HS-27A (cell line): Measurements from ENCODE around the gene SLC44A5.
"Not testable (repeated sequence)": the region's sequence is repeated elsewhere in the genome, so short reads cannot be mapped to it uniquely, and the experiment has no call there.

Source experiments
- DNase-seq: peaks from one replicate; pipeline ENCODE4 v3.0.0-alpha.2; 2012; ENCODE audit warnings: low read depth, missing footprints

SLC44A5 gene

DNA sequence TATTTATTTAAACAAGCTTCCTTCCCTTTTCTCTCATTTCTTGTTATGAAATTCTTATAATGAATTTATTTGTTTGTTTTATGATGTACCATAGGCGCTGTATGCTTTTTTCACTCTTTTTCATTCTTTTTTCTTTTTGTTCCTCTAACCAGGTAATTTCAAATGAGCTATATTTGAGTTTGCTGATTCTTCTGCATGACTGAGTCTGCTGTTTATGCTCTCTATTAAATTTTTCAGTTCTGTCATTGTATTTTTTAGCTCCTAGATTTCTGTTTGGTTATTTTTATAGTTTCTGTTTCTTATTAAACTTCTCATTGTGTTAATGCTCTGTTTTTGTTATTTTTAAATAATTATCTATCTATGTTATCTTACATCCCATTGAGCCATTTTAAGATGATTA lies 244.3 kb downstream of the SLC44A5 start:
- no peak for DNase-seq

DNA sequence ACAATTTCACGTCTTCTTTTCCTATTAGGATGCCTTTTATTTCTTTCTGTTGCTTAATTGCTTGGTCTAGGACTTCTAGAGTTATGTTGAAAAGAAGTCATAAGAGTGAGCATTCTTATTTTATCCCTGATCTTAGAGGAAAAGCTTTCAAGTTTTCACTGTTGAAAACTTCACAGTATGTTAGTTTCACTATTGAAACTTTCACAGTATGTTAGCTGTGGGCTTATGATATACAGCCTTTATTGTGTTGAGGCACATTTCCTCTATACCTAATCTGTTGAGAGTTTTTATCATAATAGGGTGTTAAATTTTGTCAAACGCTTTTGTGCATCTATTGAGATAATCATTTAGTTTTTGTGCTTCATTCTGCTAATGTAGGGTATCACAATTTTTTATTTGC lies 249.7 kb downstream of the SLC44A5 start:
- no peak for DNase-seq

DNA sequence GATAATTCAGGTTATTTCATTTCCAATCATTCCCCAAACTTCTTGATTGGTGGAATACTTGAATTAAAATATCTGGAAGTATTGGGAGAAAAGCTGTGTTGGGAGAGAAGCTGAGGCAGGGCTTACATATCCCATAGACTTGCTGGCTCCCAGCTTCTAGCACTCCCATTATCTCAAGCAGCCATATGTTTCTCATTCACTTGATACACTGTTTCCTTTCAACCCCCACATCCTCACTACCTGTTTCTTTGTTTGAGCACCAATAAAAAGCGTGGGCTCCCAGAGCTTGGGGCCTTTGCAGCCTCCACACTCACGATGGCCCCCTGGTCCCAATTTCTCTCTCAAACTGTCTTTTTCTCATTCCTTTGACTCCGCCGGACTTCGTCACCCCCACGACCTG lies 256.6 kb downstream of the SLC44A5 start:
- not testable (repeated sequence) for DNase-seq

DNA sequence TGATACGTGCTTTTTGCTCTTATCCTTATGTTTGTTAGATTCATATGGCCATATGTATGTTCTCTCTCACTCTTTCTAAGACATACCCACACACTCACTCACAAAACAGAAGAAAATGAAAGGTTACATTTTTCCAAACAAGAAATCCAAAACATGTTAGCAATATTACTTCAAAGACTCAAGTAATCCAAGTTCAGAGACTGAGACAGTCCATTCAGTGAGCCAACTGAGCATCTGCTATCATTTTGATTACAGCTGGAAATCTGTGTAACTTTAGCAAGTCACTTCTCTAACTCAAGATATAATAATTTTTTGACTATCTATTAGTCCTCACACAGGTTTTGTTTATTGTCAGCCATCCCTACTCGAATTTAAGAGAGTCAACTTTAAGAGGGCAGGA lies 257.9 kb downstream of the SLC44A5 start:
- DNase-seq, result no peak

- DNase-seq, result no peak
Observed at GRCh38 chr1:75345538-75346292, 265.2 kb downstream of the SLC44A5 start.

GRCh38 chr1:75342786-75343185 lies 268.1 kb downstream of the SLC44A5 start:
- no peak for DNase-seq

- DNase-seq, result no peak
Observed at GRCh38 chr1:75341537-75341936, 269.4 kb downstream of the SLC44A5 start.

DNA sequence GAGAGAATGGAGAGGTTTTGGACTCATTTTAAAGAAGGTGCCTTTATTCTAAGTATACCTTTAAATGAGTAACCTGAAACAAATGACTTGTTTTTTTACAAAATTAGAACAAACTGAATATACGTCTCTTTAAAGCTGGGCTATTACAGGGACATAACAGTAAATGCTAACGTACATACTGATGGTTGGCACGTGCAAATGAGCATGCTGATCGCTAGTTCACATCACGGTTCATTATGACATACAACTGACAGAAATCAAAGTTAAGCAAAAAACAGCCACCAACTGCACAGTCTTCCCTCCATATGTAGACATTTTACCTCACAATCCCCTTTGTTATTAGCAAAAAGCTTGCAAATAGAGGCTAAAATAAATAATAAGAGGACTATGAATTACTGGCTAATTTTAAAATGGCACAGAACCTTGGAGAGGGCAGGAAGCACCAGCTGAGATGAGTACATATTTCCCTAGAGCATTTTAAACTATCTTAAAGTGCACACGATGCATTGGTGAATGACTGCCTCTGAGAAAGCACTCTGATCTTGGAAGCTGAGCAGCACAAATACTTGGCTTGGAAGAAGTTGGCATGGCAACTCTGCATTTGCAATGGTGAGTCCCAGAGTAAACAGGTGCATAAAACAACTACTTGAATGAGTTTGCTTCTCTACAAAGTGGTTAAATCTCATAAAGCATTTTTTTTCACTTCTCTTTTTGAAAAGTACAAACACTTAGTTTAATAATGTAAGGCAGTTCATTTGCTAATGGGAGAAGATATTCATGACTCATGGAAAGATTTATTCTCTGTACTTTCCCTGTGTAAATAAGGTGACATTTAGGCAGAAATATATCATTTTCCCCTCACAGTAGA lies 272.1 kb downstream of the SLC44A5 start:
- DNase-seq, result no peak

DNA sequence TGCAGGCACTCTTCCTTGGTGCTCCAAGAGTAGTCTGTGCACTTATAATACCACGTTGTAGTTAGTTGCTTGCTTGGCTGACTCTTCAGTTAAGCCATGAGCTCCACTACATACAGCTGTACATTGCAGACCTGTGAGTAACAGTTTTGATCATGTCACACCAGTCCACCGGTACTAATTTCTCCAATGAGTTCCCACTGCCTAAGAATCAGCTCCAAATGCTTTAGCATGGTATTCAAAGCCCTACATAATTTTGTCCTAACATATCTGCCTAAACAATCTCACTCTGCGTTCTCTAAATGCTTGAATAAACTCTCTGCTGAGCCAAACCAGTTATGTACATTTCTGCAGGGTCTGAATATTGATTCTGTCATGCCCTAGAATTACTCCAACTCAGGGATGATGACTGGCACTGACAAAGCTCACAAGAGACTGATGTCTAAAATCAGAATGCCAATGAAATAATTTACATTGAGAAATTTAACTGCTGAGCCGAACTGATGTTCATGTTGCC lies 276.0 kb downstream of the SLC44A5 start:
- no peak for DNase-seq

- DNase-seq, result no peak
Observed at GRCh38 chr1:75330624-75331023, 280.3 kb downstream of the SLC44A5 start.

DNA sequence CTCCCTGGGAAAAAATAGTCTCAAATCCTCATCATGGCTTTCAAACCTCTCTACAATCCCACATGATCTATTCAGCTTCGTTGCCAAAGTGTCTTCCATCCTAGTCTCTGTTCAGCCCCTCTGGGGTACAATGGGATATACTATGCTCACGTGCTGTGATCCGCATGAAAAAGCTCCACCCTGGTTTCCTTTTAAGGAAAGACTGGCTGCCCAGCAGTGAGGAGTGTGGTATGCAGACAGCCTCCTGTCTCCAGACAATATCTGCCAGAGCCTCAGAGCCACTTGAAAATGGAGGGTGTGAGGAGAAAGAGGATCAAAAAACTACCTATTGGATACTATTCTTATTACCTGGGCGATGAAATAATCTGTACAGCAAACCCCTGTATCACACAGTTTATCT lies 282.2 kb downstream of the SLC44A5 start:
- no peak for DNase-seq

DNA sequence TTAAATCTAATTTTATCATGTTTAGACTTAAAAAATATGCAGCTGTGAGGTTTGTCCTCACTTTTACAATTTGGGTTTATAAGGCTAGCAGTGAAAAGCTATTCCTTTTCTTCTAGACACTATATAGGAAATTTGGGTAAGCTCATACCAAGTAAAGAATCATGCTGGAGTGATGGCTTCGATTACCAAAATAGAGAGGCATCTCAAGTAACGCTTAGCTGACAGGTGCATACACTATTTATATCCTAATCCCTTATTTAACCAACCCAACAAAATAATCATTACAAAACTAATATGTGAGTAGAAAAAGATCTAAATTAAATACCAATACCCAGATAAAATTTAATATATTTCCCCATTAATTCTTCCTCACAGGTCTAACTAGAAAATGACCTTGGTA lies 283.5 kb downstream of the SLC44A5 start:
- DNase-seq, result no peak

GRCh38 chr1:75317976-75318375 lies 292.9 kb downstream of the SLC44A5 start:
- DNase-seq, result no peak

DNA sequence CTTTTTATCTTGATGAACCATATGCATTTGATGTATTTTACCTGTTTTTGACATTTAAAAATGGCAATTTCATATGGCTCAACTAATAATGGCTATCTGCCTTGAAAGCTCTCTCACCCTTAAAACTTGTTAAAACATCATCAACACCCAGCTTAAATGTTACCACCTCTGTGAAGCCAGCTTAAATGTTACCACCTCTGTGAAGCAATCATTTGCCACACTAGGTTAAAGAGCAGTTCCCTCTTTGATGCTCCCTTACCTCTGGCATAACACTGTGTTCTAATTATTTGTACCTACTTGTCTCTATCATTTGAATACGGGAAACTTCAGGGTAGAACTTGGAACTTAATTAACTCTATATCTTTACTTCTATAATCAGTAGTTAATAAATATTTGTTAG lies 294.7 kb downstream of the SLC44A5 start:
- no peak for DNase-seq

GRCh38 chr1:75312620-75313019 lies 298.3 kb downstream of the SLC44A5 start:
- DNase-seq, result no peak

DNA sequence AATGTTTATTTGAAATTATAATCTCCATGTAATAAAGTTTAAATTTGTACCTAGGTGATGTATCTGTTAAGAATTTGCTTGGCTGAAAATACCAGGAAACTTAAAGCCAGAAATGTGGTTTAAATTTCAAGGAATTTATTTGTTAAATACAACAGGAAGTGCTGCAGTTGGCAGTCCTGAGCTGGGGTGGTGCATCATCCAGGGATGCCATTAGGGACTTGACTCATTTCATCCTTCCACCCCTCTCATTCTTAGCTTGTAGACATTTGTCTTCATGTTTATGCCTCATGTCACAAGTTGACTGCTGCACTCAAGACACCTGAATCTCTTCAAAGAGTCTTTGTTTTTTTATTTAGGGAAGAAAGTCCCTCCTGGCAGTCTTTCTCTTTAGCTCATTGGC lies 300.8 kb downstream of the SLC44A5 start:
- no peak for DNase-seq

- DNase-seq, result no peak
Observed at GRCh38 chr1:75308365-75308764, 302.5 kb downstream of the SLC44A5 start.

DNA sequence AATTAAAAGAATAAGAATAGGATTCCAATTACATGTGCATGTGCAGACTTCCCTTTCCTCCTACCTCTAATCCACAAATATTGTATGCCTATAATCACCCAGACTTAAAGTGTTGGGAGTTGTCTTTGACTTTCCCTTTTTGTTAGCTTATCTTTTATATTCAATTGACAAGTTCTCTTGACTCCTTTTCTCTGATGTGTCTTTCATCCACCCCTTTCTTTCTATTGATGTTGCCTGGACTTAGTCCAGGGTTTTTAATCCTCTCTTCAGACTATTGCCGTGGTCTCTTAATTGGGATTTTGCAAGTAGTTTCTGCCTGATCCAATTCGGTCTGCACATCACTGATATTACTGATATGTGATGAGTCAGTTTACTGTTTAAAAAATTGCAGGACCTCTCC lies 305.9 kb downstream of the SLC44A5 start:
- no peak for DNase-seq

DNA sequence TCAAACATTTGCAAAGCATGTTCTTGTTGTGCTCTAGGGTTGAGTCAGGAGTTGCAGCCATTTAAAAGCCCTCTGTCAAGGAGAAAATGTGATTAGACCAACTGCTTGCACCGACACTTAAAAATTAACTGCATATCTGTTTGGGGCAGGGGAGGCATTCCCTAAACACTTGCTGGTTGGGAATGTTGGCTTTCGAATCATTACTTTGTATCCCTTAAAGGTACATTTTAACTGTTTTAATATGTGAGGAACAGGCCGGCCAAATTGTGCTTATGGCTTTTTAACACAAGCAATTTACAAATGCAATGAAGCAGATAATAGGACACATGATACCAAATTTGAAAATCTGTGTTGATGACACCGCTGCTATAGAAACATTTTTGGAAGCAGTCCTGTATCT lies 317.6 kb downstream of the SLC44A5 start:
- DNase-seq, result no peak

DNA sequence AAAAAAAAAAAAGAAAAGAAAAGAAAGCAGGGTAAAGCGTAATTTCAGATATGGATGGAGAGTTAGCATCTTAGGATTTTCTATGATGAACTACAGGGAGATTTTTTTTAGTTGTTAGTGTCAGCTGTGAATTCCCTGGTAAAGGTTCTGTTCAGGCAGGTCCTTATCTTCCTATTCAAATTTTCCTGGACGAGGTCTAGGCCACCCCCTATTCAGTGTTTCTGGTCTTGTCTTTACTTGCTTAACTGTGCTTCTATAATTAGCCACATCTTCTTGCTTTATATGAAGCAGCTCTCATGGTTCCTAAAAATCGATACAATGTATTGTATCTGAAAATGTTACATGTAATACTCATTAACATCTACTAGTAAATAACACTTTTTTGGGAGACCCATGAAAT lies 318.9 kb downstream of the SLC44A5 start:
- no peak for DNase-seq

DNA sequence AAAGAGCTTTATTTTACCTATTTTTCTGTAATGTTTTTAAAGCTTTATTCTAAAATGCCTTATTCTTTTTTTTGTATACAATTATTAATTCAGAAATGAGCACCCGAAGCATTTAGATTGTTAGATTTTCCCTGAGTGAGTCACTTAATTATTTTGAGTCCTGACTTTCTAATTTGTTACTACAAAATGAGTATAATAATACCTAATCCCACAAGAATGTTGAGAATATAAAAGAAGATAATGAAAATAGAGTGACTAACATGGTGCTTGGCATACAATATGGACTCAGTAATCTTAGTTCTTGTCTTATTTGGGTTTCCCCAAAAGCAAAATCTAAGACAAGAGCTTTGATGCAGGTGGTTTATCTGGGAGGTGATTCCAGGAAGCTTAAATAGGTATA lies 334.5 kb downstream of the SLC44A5 start:
- no peak for DNase-seq

- no peak for DNase-seq
Observed at GRCh38 chr1:75275631-75276030, 335.3 kb downstream of the SLC44A5 start.

GRCh38 chr1:75274920-75275506 lies 335.9 kb downstream of the SLC44A5 start:
- DNase-seq, result no peak
